HG03025 (cell line): ENCODE results near the gene KCNIP2.

Experiments
- ATAC-seq: cut with Tn5 transposase; IDR thresholded peaks from one replicate; pipeline ENCODE4 v1.9.1; 2021; ENCODE audit warnings: mild to moderate bottlenecking, moderate library complexity; ENCODE audit not compliant: unreplicated experiment, low FRiP score

Gene KCNIP2

DNA sequence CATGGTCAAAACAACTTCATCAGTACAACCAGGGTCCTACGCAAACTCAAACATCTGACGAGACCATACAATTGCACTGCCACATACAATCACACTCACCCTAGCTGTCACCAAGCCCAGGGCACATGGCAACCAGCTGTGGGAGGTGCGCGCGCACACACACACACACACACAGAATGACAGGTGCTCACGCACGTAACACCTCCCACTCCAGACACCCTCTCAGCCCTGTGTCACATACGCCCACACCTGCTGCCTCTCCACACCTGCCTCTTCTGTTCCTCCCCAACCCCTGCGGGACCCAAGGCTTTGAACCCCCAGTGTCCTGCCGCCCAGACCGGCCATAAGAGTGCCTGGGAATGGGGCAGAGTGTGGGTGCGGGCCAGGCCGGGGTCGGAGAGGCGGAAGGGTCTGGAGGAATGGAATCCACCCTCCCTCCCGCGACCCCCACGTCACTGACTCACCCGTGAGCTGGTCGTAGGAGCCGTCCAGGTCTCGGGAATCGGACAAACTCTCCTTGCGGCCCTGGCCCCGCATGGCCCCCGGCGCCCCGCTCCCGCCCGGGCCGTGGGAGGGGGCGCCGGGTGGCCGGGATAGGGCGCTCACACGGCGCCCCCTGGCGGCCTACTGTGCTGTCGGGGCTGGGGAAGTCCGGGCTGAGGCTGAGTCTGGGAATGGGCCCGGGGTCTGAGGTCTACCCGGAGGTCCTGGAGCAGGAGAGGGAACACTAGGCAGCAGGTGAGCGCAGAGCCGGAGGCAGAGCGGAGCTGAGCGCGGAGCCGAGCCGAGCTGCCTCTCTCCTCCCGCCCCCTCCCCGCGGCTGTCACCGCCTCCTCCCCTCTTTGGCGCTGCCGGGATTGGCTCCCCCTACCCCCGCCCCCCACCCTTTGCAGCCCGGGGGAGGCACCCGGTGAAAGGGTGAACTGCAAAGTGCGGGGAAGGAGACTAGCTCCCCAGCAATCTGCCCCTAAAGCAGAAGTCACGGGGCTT, at the start of gene KCNIP2:
TSS of gene KCNIP2 (minus strand) at position 769 of the 990 bp plus-strand sequence. CDS start at position 537, 232 bp downstream.
- no peak for ATAC-seq

- ATAC-seq, result no peak
These were observed 49.3 kb upstream of the KCNIP2 start for GRCh38 chr10:101892782-101893391.

DNA sequence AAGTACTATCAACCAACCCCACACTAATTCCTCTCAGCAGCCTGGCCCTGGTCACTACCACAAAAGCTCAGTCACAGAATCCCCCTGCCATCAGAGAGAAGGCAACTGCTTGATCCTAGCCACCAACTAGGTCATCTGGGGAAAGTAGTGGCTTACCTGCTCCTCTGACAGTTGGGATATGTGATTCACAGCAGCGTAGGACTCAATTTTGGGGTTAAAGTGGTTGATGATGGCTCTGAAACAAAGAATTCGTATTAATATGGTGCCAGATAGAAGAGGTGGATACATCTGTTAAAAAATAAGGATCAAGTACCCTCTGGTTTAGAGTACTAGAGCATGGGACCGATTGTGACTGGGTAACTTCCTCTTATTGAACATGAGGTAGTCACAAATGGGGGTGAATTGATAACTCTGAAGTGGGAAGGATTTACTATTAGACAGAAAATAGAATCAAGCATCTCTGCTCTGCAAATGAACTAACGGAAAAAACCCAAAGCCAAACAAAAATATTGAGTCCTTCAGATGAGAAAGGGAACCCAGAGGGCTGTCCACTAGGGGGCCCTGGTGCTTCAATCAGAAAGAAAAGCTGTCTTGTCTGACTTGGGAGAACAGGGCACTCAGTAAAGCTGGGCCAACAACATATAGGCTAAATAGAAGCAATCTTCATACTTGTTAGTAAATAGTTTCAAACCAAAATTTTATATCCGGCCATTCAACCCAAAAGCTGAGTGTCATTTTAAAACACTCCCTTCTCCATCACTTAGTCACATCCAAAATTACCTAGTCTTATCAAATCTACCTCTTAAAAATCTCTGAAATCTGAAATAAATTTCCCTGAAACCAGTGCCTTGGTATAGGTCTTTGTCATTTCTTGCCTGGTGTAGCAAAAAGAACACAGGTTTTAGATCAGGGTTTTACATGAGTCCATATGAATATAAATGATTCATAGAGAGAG, 45.9 kb upstream of the KCNIP2 start:
- no peak for ATAC-seq

DNA sequence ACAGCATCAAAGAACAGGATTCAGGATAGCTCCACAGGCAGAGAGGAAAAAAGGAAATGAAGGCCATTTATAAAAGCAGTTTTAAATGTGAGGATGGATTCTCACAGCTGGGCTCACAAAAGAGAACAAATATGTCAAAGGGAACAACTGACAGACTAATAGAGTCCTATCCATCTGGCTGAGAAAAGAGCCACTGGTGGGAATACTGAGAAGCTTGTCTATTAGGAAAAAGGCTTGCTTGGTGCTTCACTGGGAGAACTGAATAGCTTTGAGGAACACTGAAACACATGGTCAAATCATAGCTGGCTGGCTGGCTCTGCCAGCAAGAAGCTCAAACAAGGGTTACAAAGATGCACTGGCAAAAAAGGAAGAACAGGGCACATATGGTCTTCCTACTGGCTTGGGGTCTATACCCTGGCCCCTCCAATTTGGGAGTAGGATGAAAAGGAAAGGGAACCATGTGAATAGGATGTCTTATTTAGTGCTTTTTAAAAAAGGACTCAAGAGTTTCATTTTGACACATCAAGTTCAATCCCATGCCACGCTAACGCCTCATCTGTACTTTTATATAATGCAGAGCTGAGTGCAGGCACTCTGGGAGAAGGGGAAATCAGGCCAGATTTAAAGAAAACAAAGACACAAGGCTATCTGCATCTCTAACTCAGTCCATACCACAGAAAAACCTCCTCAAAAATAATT, 44.8 kb upstream of the KCNIP2 start:
- no peak for ATAC-seq

- no peak for ATAC-seq
These were observed 44.2 kb upstream of the KCNIP2 start for GRCh38 chr10:101887775-101888174.

- ATAC-seq, result no peak
These were observed 43.1 kb upstream of the KCNIP2 start for GRCh38 chr10:101886521-101887312.

DNA sequence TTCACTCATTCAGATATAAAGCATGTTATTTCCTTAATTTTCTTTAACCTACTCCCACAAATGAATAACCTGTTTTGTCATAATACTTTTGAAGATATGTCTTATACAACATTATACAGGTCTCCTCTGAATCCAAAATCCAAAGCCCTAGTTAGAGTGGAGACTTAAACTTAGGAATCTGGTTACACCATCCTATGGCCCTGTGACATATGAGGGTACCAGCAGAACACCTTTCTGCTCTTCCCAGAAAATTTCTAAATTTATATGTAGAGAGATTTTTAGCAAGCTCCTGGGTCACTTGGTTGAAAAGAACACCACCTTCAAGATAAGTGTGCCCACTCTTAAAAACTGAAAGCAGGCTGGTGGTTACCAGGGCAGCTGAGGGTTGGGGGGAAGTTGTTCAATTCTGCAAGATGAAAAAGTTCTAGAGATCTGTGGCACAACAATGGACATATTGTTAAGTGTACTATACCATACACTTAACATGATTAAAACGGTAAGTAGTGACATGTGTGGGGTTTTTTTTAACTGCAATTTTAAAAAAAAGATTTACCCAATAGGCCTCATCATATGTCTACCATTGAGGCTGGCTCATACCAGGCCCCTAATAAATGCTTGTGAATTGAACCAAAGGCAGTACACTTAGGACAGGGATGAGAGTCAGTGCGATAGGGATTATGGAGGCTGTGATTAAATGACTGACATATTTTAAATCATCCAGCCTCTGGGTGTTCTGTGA, 37.6 kb upstream of the KCNIP2 start:
- no peak for ATAC-seq

- no peak for ATAC-seq
These were observed 36.6 kb upstream of the KCNIP2 start for GRCh38 chr10:101880232-101880573.

DNA sequence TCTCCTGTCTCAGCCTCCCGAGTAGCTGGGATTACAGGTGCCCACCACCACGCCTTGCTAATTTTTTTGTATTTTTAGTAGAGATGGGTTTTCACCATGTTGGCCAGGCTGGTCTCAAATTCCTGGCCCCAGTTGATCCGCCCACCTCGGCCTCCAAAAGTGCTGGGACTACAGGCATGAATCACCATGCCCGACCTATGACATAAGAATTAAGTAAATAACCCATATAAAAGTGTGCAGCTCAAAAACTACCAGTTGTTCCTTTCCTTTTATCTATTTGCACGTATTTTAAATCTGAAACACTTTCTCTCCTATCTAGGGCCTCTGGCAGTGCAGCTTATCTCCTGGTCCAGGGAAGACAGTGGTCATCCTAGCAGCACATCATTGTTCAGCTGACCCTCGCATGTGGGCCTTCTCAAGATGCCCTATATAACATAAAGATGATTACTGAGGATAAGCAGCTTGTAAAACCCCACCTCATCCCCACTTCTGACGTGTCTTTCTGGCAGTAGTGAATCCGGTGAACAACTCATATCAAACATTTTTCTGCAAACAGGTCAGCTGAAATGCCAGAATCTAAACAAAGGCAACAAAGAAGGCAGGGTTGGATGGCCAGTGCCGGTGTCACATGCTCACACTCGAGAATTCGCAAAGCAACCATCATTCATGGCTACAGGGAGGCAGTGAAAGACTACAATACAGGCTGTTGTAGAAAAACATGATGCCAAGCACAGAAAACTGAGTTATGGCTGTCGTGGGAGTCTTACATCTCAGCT, 36.0 kb upstream of the KCNIP2 start:
- no peak for ATAC-seq

DNA sequence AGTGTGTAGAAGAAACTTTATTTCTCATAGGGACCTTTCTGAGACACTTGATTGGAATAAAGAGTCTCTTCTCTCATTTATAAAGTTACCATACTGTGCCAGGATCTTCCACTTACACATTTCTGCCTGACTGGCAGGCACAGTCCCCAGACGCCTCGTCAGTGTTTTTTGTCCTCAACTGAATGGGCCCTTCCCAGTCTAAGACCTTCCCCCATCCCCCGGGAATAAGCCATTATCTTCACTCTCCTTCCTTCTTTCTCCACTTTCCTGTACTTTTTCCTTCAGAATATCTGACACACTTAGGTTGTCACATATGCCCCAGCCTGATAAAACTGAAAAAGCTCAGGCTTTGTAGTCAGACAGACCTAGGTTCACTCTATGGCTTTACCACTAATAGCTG, 35.3 kb upstream of the KCNIP2 start:
- no peak for ATAC-seq

- no peak for ATAC-seq
These were observed 31.6 kb upstream of the KCNIP2 start for GRCh38 chr10:101875068-101875688.

DNA sequence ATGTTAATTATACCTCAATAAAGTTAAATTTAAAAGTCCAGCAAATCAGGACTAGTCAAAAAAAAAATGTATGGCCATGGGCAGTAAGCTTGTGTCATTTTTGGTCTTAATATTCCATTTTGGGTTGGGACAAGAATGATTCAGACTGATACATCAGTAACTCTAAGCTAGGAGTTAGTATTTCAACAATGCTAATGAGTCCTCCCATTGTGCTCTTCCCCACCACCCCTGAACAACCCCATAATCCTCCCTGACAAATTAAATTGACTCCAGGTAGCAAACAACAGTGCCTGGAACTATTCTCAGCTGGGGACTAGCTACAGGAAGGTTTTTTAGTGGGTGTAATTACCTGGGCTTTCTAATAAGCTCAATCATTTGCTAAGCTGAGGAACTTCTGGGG, 30.7 kb upstream of the KCNIP2 start:
- no peak for ATAC-seq

DNA sequence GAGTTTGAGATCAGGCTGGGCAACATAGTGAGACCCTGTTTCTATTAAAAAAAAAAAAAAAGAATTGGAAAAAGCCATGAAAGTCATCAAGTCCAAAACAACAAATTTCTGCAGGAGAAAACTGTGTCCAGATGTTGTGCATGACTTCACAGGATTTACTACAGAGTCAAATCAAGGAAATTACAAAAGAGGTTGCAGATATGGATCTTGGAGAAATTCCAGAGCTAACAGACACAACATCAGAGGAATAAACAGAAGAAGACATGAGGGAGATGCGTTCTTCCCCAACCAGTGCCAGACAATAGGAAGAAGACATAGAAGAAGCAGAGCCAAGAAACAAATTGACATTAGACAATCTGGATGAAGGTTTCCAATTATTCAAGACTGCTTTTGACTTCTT, 24.3 kb upstream of the KCNIP2 start:
- no peak for ATAC-seq

GRCh38 chr10:101859530-101859929, 15.9 kb upstream of the KCNIP2 start:
- ATAC-seq, result no peak

DNA sequence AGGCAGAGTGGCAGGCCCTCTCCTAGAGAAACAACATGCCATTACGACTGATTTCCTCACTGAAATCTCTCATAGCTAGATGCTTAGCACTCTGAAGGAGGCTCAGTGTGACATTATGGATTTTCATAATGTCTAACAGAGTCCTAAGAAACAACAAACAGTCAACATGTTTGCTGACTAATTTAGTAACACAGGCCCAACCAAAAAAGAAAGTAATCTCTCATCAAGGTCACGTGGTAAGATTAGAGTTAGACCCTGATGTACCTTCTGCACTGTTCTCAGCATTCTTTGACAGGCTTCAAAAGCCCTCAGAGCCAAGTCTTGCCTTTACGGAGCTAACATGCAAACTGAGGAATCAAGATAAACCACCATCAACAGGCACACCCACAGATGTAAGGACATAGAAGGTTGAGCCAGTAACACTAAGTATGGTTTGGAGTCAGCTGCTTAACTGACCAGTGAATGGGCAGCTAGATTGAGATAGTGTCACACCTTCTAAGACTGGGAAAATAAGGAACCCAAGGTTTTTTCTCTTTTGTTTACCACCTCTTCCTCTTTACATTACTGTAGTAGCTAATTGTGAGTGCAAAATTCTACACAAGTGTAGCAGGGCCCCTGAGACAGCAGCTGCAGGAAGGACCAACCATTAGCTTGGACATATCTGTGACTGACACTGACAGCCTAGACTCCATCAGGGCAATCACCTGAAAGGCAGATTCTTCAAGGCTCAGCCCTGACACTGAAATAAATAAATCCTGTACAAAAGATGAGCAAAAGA, 15.3 kb upstream of the KCNIP2 start:
- no peak for ATAC-seq

DNA sequence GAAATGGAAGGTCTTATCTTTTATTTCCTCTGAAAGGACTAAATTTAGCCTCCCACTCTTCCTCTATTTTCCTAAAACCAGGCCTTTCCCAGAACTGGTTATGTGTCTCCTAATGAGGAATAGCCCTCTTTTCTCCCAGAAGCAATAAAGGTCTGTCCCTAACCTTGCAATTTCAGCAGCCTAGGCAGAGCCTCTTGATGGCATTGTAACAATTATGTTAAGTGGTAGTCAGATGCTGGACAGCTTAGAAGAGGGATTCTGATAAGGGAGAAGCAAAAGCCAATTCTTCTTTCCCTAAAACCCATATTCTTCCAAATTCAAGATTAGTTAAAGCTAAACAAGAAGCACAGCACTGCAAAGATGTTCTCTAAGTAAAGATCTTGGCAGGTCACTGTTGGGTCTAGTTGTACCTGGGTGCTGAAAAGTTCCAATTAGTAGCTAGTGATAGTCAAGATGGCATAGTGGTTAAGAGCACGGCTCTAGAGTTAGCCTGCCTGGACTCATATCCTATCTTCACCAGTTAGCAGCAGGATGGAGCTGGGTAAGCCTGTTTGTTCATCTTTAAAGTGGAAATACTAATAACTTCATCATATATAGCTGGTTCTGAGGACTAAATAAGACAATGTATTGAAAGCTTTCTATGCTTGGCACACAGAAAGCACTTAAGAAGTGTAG, 14.3 kb upstream of the KCNIP2 start:
- ATAC-seq, result no peak
